WTC11 (cell line): ENCODE data around the gene SLC6A5. TPM values are rescaled to one million over a fixed set of nuclear protein-coding genes. Genes with fewer than 3 reads are reported as not detected.

ENCODE experiments used
- ELF4 ChIP-seq: sonication (generic); formaldehyde crosslinking; IDR thresholded peaks from 2 replicates; pipeline ENCODE4 v1.8.1; 2022; ENCODE audit warnings: low read depth, mild to moderate bottlenecking, moderate library complexity, missing genetic modification reagents
- MYBL2 ChIP-seq: sonication (generic); formaldehyde crosslinking; IDR thresholded peaks from 2 replicates; pipeline ENCODE4 v1.8.1; 2023; ENCODE audit warnings: mild to moderate bottlenecking, moderate library complexity, missing genetic modification reagents
- PRRX2 ChIP-seq: fragments of 250-450 bp; sonication (Bioruptor Pico); IDR thresholded peaks from 2 replicates; pipeline ENCODE4 v1.8.0; 2021; ENCODE audit warnings: mild to moderate bottlenecking
- RORB ChIP-seq: fragments of 250-450 bp; sonication (Bioruptor Pico); IDR thresholded peaks from 2 replicates; pipeline ENCODE4 v1.9.0; 2021; ENCODE audit warnings: mild to moderate bottlenecking
- SMAD4 ChIP-seq: sonication (generic); formaldehyde crosslinking; IDR thresholded peaks from 2 replicates; pipeline ENCODE4 v1.8.0; 2022; ENCODE audit warnings: mild to moderate bottlenecking, missing genetic modification reagents
- SOX15 ChIP-seq: fragments of 250-450 bp; sonication (Bioruptor Pico); IDR thresholded peaks from 2 replicates; pipeline ENCODE4 v1.9.0; 2021; ENCODE audit warnings: mild to moderate bottlenecking
- STAT6 ChIP-seq: sonication (generic); formaldehyde crosslinking; conservative IDR thresholded peaks from 2 replicates; pipeline ENCODE4 v1.8.1; 2023; ENCODE audit warnings: mild to moderate bottlenecking, low read depth, missing genetic modification reagents, moderate library complexity
- TCF7 ChIP-seq: sonication (generic); formaldehyde crosslinking; IDR thresholded peaks from 2 replicates; pipeline ENCODE4 v1.8.0; 2022; ENCODE audit warnings: mild to moderate bottlenecking, low read depth, missing genetic modification reagents, moderate library complexity
- ZNF121 ChIP-seq: sonication (generic); formaldehyde crosslinking; IDR thresholded peaks from 2 replicates; pipeline ENCODE4 v1.8.0; 2023; ENCODE audit warnings: missing genetic modification reagents
- ZNF219 ChIP-seq: sonication (generic); formaldehyde crosslinking; IDR thresholded peaks from 2 replicates; pipeline ENCODE4 v1.8.0; 2023; ENCODE audit warnings: missing genetic modification reagents, mild to moderate bottlenecking, borderline replicate concordance
- ZNF232 ChIP-seq: sonication (generic); formaldehyde crosslinking; IDR thresholded peaks from 2 replicates; pipeline ENCODE4 v1.8.0; 2022; ENCODE audit warnings: mild to moderate bottlenecking, missing genetic modification reagents
- ZNF512 ChIP-seq: sonication (generic); formaldehyde crosslinking; IDR thresholded peaks from 2 replicates; pipeline ENCODE4 v1.8.1; 2022; ENCODE audit warnings: missing genetic modification reagents, borderline replicate concordance
- ZSCAN18 ChIP-seq: fragments of 250-450 bp; sonication (Bioruptor Pico); IDR thresholded peaks from 2 replicates; pipeline ENCODE4 v2.1.2; 2022; ENCODE audit warnings: mild to moderate bottlenecking, moderate library complexity
- total RNA-seq: library from RNA; stranded (reverse); gene quantifications from 3 replicates; pipeline ENCODE4 v1.2.3, GENCODE V29; 2021
- TF ChIP-seq, protein P1 (sequence below): sonication (generic); formaldehyde crosslinking; IDR thresholded peaks from 2 replicates; pipeline ENCODE4 v1.8.1; 2022; ENCODE audit warnings: low read depth, mild to moderate bottlenecking, moderate library complexity, missing genetic modification reagents, borderline replicate concordance
- TF ChIP-seq, protein P2 (sequence below): sonication (generic); formaldehyde crosslinking; conservative IDR thresholded peaks from 2 replicates; pipeline ENCODE4 v1.8.1; 2022; ENCODE audit warnings: mild to moderate bottlenecking, missing genetic modification reagents
- TF ChIP-seq, protein P3 (sequence below): sonication (generic); formaldehyde crosslinking; IDR thresholded peaks from 2 replicates; pipeline ENCODE4 v1.8.0; 2022; ENCODE audit warnings: missing genetic modification reagents
- TF ChIP-seq, protein P4 (sequence below): sonication (generic); formaldehyde crosslinking; IDR thresholded peaks from 2 replicates; pipeline ENCODE4 v1.8.1; 2023; ENCODE audit warnings: mild to moderate bottlenecking, missing genetic modification reagents
- TF ChIP-seq, protein P5 (sequence below): sonication (generic); formaldehyde crosslinking; IDR thresholded peaks from 2 replicates; pipeline ENCODE4 v1.8.1; 2022; ENCODE audit warnings: mild to moderate bottlenecking, missing genetic modification reagents, moderate library complexity, borderline replicate concordance
- TF ChIP-seq, protein P6 (sequence below): sonication (generic); formaldehyde crosslinking; IDR thresholded peaks from 2 replicates; pipeline ENCODE4 v1.8.1; 2022; ENCODE audit warnings: low read depth, missing genetic modification reagents, borderline replicate concordance

The SLC6A5 gene
- total RNA-seq, 1 experiment from 2014 or later, result not detected

DNA sequence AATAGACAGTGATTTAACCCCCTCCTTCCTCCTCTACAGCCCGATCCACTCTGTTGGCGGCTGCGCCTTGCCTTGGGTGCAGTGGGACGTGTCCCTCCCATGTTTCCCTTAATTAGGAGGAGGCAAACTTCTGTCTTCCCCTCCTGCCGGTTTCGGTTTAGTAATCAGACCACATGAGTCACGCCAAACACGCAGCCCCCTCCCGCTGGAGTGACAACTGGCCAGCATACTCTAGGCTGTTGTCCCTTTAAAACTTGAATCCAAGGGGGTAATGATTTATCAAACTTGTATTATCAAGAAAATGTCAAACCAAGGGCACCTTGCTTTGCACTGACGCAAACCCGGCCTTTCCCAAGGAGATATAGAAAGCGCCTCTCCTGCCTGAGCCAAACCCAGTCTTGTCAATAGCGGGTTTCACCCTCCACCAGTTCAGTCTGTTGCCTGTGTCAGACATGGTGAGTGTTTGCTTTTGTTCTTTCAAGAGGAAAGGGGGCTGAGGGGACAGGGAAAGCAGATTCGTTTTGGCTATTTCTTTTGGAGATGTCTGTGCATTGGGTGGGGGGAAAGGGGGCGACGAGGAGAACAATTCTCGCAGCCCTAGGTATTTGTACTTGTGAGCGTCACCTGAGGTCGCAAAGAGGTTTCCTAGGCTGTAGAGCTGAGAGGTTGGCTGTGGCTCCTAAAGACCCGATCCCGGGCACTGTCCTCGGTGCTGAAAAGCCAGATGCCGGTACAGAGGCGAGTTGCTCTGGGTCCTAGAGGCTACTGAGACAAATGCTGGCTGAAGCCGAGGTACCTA is at the start of gene SLC6A5 (continued):
- TF ChIP-seq STAT6 (CRISPR knock-in tag) (no peak), TCF7 (CRISPR knock-in tag) (no peak), ZNF121 (CRISPR knock-in tag) (no peak), ZSCAN18 (no peak), MYBL2 (0 out of 2 replicates have a peak, but pooled peaks have one; percentile 42), ELF4 (no peak), ZNF512 (CRISPR knock-in tag) (no peak), RORB (CRISPR knock-in tag) (no peak), SMAD4 (CRISPR knock-in tag) (peak; percentile 85), PRRX2 (CRISPR knock-in tag) (no peak), ZNF219 (CRISPR knock-in tag) (no peak), SOX15 (no peak), ZNF232 (CRISPR knock-in tag) (peak; percentile 90; the same call in 1 of the 2 replicates)
- TF ChIP-seq, protein P1, sequence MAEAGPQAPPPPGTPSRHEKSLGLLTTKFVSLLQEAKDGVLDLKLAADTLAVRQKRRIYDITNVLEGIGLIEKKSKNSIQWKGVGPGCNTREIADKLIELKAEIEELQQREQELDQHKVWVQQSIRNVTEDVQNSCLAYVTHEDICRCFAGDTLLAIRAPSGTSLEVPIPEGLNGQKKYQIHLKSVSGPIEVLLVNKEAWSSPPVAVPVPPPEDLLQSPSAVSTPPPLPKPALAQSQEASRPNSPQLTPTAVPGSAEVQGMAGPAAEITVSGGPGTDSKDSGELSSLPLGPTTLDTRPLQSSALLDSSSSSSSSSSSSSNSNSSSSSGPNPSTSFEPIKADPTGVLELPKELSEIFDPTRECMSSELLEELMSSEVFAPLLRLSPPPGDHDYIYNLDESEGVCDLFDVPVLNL (CRISPR knock-in tag), result no peak
- TF ChIP-seq, protein P2, sequence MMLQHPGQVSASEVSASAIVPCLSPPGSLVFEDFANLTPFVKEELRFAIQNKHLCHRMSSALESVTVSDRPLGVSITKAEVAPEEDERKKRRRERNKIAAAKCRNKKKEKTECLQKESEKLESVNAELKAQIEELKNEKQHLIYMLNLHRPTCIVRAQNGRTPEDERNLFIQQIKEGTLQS (CRISPR knock-in tag), result no peak
- TF ChIP-seq, protein P3, sequence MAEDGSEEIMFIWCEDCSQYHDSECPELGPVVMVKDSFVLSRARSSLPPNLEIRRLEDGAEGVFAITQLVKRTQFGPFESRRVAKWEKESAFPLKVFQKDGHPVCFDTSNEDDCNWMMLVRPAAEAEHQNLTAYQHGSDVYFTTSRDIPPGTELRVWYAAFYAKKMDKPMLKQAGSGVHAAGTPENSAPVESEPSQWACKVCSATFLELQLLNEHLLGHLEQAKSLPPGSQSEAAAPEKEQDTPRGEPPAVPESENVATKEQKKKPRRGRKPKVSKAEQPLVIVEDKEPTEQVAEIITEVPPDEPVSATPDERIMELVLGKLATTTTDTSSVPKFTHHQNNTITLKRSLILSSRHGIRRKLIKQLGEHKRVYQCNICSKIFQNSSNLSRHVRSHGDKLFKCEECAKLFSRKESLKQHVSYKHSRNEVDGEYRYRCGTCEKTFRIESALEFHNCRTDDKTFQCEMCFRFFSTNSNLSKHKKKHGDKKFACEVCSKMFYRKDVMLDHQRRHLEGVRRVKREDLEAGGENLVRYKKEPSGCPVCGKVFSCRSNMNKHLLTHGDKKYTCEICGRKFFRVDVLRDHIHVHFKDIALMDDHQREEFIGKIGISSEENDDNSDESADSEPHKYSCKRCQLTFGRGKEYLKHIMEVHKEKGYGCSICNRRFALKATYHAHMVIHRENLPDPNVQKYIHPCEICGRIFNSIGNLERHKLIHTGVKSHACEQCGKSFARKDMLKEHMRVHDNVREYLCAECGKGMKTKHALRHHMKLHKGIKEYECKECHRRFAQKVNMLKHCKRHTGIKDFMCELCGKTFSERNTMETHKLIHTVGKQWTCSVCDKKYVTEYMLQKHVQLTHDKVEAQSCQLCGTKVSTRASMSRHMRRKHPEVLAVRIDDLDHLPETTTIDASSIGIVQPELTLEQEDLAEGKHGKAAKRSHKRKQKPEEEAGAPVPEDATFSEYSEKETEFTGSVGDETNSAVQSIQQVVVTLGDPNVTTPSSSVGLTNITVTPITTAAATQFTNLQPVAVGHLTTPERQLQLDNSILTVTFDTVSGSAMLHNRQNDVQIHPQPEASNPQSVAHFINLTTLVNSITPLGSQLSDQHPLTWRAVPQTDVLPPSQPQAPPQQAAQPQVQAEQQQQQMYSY, result no peak
- TF ChIP-seq, protein P4, sequence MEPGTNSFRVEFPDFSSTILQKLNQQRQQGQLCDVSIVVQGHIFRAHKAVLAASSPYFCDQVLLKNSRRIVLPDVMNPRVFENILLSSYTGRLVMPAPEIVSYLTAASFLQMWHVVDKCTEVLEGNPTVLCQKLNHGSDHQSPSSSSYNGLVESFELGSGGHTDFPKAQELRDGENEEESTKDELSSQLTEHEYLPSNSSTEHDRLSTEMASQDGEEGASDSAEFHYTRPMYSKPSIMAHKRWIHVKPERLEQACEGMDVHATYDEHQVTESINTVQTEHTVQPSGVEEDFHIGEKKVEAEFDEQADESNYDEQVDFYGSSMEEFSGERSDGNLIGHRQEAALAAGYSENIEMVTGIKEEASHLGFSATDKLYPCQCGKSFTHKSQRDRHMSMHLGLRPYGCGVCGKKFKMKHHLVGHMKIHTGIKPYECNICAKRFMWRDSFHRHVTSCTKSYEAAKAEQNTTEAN, result peak; percentile 53; the same call in 1 of the 2 replicates
- TF ChIP-seq, protein P5, sequence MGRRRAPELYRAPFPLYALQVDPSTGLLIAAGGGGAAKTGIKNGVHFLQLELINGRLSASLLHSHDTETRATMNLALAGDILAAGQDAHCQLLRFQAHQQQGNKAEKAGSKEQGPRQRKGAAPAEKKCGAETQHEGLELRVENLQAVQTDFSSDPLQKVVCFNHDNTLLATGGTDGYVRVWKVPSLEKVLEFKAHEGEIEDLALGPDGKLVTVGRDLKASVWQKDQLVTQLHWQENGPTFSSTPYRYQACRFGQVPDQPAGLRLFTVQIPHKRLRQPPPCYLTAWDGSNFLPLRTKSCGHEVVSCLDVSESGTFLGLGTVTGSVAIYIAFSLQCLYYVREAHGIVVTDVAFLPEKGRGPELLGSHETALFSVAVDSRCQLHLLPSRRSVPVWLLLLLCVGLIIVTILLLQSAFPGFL (CRISPR knock-in tag), result no peak
- TF ChIP-seq, protein P6, sequence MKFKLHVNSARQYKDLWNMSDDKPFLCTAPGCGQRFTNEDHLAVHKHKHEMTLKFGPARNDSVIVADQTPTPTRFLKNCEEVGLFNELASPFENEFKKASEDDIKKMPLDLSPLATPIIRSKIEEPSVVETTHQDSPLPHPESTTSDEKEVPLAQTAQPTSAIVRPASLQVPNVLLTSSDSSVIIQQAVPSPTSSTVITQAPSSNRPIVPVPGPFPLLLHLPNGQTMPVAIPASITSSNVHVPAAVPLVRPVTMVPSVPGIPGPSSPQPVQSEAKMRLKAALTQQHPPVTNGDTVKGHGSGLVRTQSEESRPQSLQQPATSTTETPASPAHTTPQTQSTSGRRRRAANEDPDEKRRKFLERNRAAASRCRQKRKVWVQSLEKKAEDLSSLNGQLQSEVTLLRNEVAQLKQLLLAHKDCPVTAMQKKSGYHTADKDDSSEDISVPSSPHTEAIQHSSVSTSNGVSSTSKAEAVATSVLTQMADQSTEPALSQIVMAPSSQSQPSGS (CRISPR knock-in tag), result no peak
